HG03342 (cell line): Measurements from ENCODE around the gene PROCR.
"Not testable (repeated sequence)": the region's sequence is repeated elsewhere in the genome, so short reads cannot be mapped to it uniquely, and the experiment has no call there.

Experiments
- ATAC-seq: cut with Tn5 transposase; IDR thresholded peaks from one replicate; pipeline ENCODE4 v1.9.1; 2021; ENCODE audit warnings: mild to moderate bottlenecking, moderate library complexity; ENCODE audit not compliant: unreplicated experiment

PROCR gene

DNA sequence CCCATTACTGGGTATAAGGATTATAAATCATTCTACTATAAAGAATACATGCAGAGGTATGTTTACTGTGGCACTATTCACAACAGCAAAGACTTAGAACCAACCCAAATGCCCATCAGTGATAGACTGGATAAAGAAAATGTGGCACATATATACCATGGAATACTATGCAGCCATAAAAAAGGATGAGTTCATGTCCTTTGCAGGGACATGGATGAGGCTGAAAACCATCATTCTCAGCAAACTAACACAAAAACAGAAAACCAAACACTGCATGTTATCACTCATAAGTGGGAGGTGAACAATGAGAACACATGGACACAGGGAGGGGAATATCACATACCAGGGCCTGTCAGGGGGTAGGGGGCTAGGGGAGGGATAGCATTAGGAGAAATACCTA lies 7.3 kb upstream of the PROCR start:
- ATAC-seq: not testable (repeated sequence)

DNA sequence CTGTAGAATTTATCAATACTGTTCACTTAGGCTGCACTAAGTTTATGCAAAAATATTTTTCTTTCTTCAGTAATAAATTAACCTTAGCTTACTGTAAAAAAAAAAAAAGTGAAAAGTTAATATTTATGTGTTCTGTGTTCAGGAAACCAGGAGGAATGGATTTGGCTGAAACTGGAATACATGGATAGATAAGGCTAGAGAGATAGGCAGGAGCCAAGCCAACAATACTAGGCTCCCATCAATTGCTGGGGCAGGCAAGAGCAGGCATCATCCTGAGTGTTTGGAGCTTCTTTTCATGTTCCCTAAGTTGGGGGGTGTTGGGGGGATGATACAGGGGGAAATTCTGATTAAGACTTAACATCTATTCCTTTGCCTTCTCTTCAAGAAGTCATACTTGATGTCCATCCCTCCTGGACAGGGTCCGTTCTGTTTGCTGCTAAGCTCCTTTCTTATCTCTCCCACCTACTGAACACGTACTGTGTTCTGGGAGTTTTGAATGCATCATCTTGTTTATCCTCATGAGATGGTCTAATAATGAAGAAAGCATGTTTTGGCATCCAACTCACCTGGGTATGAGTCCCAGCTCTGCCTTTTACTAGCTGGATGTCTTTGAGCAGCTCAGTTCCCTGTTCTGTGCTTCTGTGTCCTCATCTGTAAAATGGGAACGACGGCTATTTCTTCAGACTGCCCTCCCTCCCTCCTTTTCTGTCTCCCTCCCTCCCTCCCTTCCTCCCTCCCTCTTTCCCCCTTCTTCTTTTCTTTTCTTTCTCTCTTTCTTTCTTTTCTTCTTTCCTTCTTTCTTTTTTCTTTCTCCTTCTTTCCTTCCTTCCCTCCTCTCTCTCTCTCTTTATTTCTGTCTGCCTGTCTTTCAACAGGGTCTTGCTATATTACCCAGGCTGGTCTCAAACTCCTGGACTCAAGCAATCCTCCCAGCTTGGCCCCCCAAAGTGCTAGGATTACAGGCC lies 6.4 kb upstream of the PROCR start:
- no peak for ATAC-seq

DNA sequence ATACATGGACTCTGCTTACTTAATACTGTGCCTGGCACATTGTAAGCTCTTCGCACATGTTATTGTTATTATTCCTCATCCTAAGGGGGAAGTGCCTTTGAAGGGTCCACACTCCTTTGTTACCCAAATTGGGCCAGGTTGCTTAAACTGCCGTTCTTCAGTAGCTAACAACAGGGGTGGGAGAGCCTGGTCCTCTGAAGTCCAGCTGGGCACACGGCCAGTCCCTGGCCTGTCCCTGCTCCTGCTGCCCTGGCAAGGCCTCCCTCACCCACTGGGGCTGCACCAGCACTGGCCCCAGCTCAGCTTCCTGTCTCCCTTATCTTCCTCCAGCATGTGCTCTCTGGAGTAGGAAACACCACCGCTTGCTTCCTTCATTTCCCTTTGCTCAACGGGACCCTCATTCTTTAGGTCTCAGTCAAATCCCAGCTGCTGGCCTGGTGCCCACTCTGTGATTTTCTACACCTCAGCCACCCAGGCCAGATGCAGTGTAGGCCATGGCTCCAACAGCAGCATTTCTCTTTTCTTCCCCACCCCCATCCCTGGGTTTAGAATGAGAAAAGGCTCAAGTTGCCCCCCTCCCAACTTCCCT lies 5.5 kb upstream of the PROCR start:
- ATAC-seq: no peak

DNA sequence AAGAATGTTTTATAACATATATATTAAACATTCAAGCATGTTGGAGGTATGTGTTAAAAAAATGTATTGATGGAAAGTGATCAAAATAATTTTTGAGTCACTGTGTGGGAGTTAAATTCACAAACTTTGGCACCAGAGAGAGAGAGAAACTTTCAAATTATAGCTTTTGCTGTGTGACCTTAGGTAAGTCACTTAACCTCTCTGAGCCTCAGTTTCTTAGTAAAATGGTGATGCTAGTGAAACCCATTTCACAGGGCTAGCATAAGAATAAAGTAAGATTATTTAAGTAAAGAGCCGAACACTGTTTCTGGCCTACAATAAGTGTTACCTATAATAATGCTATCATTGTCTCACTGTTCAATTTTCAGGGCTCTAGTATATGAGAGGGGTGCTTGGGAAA lies 4.1 kb upstream of the PROCR start:
- ATAC-seq: no peak

DNA sequence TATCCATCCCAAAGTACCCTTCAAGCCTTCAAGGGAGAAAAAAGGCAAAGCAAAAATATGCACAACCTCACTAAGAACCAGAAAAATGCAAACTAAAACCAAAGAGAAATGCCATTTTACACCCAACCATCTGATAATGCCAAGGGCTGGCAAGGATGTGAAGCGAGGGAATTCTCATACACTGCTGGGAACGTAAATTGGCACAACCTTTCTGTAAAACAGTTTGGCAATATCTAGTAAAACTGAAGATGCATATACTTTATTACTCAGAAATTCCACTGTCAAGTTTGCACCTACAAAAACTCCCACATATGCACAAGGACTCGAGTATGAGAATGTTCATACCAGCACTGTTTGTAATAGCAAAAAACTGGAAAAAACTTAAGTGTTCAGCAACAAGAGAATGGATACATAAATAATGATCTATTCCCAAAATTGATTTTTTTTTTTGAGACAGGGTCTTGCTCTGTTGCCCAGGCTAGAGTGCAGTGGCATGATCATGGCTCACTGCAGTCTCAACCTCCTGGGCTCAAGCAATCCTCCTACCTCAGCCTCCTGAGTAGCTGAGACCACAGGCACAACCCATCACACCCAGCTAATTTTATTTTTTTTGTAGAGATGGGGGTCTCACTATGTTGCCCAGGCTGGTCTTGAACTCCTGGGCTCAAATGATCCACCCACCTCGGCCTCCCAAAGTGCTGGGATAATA lies 3.0 kb upstream of the PROCR start:
- not testable (repeated sequence) for ATAC-seq

DNA sequence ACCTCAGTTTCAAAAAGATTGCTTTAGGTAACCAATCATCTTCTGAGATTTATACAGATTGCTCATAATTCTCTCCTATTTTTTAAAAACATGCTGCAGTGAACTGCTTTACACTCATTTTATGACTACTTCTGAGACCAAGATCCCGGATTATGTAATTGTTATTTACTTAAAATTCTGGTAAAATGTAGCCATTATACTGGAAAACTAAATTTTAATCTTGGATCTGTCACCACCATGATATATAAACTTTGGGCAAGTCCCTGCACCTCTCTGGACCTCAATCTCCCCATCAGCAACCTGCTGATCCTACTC lies 477 bp upstream of the PROCR start:
- no peak for ATAC-seq

DNA sequence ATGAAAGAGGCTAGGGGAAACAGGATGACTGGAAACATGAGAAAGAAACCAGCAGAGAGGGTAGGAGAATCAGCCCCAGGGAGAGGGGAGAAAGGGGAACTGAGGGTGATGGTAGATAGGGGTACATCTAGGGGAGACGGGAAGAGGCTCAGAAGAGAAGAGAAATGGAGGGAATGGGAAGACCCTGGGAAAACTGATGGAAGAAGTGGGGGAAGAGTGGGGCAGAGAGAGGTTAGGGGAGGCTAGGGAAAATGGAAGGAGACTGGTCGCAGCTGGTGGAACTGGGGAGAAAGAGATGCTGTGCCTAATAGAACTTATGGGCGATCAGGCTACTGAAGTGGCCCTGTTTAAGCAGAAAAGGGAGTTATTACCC lies 548 bp downstream of the PROCR start:
- no peak for ATAC-seq

DNA sequence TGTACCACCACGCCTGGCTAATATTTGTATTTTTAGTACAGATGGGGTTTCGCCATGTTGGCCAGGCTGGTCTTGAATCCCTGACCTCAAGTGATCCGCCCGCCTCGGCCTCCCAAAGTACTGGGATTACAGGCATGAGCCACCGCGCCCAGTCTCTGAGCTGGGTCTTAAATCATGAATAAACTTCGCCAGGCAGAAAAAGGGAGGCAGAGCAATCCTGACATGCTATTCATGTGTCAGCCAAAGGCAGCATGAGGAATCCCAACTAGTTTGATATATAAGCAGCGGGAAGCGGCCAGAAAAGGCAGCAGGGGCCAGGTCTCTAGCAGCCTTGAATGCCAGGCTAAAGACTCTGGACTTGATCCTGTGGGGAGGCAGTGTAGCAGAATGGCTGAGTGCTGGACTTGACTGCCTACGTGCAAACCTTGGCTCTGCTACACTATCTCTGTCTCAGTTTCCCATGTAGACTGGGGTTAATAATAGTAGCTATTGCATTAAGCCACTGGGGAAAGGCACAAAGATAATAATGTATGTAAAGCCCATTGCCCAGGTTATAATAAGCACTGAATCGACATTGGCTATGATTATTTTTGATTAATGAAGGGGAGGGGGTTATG lies 1.8 kb downstream of the PROCR start:
- no peak for ATAC-seq

DNA sequence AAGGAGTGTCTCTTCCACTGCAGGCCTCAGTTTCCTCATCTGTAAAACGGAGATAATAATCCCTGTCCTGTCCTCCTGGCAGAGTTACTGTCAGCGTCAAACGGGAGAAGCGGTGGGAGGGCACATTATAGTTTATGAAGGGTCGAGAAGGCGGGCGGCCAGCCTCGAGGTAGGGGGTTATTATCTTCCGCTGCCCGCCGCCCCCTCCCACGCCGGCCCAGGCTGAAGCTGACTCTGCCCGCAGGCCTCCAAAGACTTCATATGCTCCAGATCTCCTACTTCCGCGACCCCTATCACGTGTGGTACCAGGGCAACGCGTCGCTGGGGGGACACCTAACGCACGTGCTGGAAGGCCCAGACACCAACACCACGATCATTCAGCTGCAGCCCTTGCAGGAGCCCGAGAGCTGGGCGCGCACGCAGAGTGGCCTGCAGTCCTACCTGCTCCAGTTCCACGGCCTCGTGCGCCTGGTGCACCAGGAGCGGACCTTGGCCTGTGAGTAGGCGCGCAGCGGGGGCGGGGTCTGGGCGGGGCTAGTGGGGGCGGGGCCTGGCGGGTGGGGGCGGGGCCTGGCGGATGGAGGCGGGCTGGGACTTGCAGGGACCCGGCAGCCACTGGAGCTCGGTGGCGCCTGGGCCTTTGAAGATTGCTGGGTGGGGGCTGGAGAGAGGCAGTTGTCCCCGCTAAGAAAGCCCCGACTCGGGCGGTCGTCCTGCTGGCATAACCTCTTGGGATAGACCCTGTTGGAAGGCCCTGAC lies 2.8 kb downstream of the PROCR start:
- ATAC-seq: no peak

DNA sequence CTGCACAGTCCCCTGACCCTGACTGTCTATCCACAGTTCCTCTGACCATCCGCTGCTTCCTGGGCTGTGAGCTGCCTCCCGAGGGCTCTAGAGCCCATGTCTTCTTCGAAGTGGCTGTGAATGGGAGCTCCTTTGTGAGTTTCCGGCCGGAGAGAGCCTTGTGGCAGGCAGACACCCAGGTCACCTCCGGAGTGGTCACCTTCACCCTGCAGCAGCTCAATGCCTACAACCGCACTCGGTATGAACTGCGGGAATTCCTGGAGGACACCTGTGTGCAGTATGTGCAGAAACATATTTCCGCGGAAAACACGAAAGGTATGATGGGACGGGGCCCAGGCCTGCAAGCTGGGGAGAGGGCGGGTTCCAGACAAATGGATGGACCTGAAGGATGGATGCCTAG lies 4.3 kb downstream of the PROCR start:
- ATAC-seq: no peak

DNA sequence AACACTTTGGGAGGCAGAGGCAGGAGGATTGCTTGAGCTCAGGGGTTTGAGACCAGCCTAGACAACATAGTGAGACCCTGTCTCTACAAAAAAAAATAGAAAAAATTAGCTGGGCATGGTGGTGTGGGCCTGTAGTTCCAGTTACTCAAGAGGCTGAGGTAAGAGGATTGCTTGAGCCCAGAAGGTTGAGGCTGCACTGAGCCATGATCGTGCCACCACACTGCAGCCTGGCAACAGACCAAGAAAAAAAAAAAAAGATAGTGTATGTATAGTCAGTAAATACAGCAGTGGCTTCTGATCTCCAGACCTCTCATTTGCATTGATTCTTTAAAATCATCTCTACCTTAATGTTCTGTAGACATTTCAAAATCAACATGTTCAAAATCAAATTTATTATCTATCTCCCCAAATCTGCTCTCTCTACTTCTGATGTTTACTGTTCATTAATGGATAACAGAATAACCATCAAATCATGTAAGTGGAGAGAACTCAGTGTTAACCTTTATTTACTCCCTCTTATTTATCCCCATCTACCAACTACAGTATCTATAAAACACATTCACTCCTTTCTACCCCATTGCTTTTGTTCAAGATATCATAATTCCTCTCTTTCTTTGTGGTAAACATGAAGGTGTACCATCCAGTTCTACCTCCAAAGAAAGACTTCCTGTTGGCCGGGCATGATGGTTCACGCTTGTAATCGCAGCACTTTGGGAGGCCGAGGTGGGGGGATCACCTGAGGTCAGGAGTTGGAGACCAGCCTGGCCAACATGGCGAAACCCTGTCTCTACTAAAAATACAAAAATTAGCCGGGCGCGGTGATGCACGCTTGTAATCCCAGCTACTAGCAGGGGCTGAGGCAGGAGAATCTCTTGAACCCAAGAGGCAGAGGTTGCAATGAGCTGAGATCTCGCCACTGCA lies 7.7 kb downstream of the PROCR start:
- ATAC-seq: no peak

DNA sequence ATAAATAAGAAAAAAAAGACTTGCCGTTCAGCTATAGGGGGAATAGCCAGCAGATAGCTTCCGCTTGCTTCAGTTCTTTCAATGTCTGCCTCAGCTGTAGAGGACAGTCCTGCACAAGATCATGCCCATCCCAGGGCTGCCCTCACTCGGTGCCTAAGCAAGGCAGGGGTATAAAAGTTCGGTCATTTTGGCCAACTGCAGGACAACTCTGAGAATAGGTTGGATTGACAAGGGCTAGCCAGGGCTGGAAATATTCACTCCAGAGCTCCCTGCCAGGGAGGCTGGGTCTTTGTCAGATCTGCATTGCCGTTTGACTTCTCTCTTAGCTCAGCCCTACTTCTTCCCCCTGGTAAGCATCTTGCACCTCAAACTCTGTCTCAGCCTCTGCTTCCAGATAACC lies 8.4 kb downstream of the PROCR start:
- ATAC-seq: no peak

DNA sequence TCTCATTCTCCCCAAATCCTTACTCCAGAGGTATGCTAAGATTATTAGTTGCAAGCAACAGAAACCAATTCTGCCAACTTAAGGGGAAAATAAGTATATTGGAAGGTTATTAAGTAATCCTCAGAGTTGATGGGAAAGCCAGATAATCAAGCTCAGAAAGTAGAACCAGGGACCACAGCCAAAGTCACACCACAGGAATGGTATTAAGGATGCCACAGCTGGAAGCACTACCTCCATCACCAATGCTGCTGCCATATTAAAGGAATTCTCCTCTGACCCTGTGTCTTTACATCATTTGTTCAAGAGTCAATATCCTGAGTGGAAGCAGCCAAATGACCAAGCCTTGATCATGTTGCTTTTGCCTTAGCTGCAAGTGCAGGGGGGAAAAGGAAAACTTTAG lies 9.9 kb downstream of the PROCR start:
- no peak for ATAC-seq

DNA sequence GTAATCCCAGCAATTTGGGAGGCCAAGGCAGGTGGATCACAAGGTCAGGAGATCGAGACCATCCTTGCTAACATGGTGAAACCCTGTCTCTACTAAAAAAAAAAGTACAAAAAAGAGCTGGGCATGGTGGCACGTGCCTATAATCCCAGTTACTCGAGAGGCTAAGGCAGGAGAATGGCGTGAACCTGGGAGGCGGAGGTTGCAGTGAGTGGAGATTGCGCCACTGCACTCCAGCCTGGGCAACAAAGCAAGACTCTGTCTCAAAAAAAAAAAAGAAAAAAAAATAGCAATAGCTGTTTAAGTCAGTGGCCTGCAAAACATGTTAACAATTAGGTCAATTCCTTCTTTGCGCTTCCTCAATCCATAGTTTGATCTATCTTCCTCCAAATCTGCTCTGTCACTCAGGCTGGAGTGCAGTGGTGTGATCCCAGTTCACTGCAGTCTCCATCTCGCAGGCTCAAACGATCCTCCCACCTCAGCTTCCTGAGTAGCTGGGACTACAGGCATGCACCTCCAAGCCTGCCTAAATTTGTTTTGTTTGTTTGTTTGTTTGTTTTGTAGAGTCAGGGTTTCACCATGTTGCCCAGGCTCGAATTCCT lies 14.9 kb downstream of the PROCR start:
- not testable (repeated sequence) for ATAC-seq

DNA sequence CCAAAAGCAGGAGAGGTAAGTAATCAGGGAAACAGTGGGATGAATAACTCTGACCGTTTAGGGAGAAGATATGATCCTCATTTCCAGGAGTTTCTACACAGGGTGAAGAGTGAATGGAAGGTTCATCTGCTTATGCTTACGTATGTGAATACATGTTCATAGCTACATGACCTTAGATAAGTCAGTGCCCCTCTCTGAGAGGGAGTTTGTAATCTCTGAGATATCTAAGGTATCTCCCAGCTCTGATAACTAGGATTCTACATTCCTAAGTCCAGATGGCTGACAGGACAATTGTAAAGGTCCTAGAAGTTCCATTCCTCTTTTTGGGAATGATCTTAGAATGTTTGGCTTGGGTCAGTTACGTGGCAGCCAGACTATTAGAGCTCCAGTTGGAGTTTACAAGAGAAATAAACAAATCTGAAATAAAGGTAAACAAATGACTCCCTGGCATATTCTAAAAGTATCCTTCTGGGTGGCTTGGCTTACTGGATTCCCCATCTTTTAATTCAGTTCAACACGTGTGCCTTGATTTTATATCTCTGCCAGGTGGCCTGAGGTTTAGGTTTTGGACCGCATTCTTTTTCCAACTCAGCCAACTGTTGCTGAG lies 15.8 kb downstream of the PROCR start:
- ATAC-seq: no peak

DNA sequence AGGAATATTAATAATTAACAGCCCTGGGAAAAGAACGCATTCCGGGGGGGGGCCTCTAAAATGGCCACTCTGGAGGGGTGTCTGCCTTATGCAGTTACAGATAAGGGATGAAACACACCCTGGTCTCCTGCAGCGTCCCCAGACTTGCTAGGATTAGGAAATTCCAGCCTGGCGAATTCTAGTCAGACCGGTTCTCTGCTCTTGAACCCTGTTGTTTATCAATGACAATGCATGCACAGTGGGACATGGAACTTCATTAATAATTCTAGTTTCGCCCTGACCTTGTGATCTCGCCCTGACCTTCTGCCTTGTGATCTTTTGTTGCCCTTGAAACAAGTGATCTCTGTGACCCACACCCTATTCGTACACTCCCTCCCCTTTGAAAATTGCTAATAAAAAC lies 17.4 kb downstream of the PROCR start:
- ATAC-seq: not testable (repeated sequence)

DNA sequence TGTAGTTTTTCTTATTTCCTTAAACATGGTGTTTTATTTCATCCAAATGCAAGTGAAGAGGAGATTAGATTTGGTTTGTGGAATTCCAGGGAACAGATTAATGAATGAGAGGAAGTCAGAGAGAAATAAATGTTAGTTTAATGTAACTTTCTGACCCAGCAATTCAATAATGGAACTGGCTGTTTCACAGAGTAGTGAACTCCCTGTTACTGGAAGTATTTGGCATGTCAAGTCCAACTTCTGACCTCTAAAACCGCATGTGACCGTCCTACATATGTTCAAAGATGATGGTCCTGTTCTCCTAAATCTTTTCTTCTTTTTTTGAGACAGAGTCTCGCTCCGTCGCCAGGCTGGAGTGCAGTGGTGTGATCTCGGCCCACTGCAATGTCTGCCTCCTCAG lies 18.7 kb downstream of the PROCR start:
- ATAC-seq: no peak

DNA sequence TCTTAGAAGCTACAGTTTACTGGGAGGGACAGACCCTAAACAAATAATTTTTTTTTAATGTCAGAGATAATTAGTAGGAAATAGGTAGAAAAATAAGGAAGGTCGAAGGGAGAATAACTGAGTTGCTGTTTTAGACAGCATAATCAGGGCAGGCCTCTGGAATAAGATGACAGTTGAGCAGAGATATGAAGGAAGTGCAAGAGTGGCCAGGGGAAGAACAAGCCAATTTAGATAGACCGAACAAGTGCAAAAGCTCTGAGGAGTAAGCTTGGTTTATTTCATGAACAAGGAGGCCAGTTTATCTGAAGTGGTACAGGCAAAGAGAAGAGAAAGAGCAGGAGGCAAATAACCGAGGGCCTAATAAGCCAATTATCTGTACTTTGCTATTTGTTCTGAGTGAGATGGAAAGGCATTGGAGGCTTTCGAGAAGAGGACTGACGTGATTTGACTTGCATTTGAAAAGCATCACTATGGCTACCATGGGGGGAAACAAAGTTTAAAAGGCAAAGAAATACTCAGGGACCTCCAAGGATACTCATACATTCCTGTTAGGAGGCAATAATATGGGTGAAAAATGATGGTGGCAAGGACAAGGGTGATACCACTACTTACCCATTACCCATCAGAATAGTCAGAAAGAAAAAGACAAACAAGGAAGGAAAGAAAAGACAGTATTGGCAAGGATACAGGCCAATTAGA lies 19.7 kb downstream of the PROCR start:
- no peak for ATAC-seq
